Choroid plexus epithelial cell (primary cell): ENCODE results near the gene IQSEC2.
A peak's percentile ranks its signal among the peaks of the same experiment; 100 is the strongest.

ENCODE experiments used
- DNase-seq: peaks from one replicate; pipeline ENCODE4 v3.0.0-alpha.2; 2010; ENCODE audit warnings: low read depth
- H3K4me3 ChIP-seq: 2 replicates; pipeline ENCODE4 v1.5.1; 2011; ENCODE audit warnings: low read depth, mild to moderate bottlenecking, control low read depth, low read length, moderate library complexity
- TF ChIP-seq, protein P1 (sequence below): conservative IDR thresholded peaks from 2 replicates; pipeline ENCODE4 v1.5.1; 2011; ENCODE audit warnings: low read depth, mild to moderate bottlenecking, control low read depth, inconsistent platforms, low read length, moderate library complexity

IQSEC2 gene

DNA sequence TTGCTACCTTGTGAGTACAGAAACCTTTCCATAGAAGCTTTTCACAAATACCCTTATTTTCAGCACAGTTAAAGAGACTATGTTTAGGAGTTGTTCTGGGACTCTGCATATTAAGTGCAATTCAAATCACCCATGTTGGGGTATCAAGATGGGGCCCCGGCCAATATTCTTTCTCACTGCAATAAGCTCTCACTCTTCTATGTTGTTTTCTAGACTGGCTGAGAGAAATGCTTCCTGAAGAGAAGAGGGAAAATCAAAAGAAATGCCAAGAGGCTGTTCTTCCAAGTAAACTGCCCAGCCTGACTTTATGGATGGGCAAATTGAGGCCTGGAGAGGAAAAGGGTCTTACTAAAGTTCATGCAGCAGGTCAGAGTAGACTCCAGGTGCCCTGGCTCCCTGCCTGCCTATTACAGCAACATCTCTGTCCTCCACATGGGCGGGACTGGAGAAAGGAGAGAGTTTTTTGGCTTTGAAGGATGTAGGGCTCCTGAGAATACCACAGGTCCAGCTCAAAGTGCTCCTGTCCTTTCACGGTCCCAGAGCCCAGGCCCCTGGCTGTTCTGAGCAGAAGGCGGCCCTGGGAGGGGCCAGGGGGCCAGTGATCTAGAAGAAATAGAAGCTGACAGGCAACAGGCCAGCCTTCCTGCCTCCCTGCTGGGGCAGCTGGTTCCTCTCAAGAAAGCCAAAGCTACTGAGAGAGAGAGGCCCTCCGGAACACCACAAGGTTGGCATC lies 745 bp upstream of the IQSEC2 start:
- no peak overlapping the region for H3K4me3 ChIP-seq
- peak; percentile 44 for DNase-seq
- TF ChIP-seq, protein P1, sequence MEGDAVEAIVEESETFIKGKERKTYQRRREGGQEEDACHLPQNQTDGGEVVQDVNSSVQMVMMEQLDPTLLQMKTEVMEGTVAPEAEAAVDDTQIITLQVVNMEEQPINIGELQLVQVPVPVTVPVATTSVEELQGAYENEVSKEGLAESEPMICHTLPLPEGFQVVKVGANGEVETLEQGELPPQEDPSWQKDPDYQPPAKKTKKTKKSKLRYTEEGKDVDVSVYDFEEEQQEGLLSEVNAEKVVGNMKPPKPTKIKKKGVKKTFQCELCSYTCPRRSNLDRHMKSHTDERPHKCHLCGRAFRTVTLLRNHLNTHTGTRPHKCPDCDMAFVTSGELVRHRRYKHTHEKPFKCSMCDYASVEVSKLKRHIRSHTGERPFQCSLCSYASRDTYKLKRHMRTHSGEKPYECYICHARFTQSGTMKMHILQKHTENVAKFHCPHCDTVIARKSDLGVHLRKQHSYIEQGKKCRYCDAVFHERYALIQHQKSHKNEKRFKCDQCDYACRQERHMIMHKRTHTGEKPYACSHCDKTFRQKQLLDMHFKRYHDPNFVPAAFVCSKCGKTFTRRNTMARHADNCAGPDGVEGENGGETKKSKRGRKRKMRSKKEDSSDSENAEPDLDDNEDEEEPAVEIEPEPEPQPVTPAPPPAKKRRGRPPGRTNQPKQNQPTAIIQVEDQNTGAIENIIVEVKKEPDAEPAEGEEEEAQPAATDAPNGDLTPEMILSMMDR, result no peak

DNA sequence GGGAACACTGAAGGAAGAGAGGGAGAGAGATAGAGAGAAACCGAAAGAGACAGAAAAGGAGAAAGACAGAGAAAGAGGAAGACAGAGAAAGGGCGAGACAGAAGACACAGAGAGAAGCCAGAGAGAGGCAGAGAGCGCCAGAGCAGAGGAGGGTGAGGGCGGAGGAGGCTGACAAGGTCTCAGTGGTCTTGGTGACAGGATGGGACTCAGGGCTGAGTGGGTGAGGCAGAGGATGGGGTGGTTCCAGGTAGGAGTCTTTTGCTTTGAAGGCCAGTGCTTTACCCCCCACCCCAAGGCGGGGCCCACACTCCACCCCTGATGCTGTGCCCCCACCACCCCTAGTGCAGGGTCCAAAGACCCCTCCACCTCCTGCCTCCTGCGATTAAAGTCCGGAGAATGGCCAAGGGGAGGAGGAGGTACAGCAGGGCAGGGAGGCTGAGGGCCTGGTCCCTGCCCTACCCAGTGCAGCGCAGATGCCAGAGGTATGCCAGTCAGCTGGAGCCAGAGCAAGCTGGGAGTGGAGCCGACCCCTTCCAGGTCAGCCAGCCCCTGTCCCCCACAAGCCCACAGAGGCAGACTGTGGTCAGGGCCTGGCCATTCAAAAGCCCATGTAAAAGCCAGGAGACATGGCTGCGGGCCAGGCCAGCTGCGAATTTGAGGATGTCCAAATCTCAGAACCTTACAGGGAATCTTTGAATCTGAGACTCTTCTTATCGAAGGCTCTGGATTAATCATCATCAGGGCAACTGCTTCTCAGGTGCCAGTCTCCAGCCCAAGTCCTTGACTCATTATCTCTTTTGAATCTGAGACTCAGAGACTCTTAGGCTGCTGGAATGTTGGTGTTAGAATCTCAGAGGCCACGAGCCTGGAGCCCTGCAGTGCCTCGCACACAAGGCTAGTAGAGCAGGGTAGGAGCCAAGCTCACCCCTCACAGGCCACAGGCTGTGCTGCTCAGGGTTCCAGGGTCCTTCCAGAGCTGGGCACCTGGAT lies 758 bp downstream of the IQSEC2 start:
- TF ChIP-seq, protein P1, result no peak
- H3K4me3 ChIP-seq, result peak overlapping the region; percentile 24
- peak; percentile 49 for DNase-seq

DNA sequence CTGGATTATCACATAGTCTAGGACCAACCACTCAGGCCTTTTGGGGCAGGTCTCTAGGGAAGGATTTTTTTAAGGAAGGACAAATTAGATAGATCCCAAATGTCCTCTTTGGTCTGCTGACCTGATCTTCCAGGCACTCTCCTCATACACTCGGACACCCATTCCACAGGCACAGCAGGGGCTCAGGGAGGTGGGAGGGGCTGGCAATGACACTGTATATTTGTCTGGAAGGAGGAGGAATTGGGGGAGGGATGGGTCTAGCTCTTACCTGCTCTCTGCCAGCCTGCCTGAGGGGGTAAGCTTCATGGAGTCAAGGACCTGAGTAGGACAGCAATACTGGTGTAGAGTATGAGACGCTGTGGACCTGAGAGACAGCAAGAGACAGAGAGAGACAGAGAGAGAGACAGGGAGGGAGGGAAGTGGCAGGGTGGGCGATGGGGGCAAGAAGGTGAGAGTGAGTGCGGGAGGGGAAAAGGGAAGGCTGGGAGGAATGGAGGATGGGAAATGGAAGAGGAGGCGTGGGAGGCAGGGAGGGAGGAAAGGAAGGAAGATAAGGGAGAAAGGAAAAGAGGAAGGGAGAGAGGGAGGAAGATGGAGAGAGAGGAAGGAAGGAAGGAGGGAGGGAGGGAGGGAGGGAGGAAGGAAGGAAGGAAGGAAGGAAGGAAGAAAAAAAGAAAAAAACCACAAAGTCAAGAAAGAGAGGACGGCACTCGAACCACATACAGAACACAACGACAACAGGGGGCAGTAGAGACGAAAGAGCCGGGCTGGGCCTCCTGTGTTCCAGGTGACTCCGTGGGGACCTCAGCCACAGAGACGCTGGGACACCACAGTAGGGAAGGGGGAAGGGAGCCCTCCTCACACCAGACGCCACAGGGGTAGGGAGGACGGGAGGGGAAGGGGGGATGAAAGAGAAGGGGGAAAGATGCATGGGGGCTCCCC lies 1.8 kb downstream of the IQSEC2 start:
- TF ChIP-seq, protein P1, result peak; percentile 11
- no peak for DNase-seq
- no peak overlapping the region for H3K4me3 ChIP-seq

DNA sequence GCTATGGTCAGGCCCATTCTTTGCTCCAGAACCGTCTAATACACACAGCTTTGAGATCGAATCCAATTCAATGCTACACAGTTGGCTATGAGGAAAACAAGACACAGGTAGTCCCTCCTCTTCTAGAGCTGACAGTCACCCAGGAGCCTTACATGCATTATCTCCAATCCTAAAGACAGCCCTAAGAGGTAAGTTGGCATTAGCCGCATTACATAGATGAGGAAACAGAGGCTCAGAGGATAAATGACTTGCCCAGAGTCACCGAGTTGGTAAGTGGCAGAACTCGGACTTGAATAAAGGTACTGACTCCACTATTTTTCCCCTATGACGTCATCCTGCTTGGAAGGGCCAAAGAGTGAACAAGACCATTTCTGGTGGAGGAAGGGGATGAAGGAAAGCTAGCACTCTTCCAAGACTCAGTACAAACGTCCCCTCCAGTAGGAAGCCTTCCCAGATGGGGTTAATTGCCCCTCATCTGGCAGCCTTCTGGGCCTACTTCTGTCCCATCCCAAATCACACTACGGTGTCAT lies 8.5 kb downstream of the IQSEC2 start:
- TF ChIP-seq, protein P1, result no peak
- no peak for DNase-seq
- no peak overlapping the region for H3K4me3 ChIP-seq

DNA sequence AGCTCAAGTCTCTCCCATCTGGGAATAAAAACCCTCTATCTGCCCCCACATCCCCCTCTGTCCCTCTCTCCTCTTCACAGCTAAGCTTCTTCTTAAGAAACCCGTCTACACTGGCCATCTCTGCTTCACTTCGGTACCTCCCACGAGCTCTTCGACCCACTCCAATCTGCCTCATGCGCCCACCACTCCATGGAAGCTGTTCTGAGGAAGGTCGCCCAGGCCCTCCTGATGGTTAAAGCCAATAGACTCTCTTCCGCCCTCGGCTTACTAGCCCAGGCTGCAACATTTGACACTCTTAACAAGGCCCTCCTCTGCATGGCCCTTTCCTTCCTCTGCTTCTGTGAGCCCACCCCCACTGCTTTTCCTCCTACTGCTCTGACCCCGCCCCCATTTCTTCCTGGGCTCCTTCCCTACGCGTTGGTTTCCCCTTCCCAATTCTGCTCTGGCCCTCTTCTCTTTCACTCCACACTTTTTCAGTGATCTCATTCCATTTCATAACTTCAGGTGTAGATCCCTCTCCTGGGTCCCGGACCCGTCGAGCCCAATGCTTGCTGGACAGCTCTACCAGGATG lies 11.8 kb downstream of the IQSEC2 start:
- TF ChIP-seq, protein P1, result no peak
- DNase-seq, result no peak

DNA sequence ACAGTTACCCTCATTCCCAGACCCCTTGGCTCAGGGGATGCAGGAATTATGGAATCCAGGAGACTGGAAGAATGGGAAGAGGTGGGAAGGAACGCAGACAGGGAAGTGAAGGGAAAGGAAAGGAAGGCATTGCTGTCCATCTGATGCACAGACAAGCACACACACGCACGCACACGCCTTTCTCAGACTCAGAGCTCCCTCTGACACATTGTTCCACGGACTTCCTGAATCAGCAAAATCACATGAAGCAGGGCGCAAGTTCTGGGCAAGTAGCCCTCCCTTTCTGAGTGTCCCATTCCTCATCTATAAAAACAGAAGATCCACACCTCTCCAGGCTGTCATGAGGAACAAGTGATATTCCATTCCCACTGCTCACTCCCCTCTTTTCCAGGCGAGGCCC lies 13.2 kb downstream of the IQSEC2 start:
- no peak for DNase-seq
- TF ChIP-seq, protein P1, result no peak
- H3K4me3 ChIP-seq, result no peak overlapping the region

More for the DNA sequence above, 11.8 kb downstream of the IQSEC2 start:
- H3K4me3 ChIP-seq, result no peak overlapping the region
